CD4-positive, alpha-beta T cell treated with Interferon gamma for 1 hour (primary cell): Measurements from ENCODE around the gene ADARB1.
"Not testable (repeated sequence)": the region's sequence is repeated elsewhere in the genome, so short reads cannot be mapped to it uniquely, and the experiment has no call there.

ENCODE experiments used
- DNase-seq: peaks from one replicate; pipeline ENCODE4 v3.0.0-alpha.2; 2020

ADARB1 gene

GRCh38 chr21:45120975-45121374, 46.6 kb downstream of the ADARB1 start:
- no peak for DNase-seq

GRCh38 chr21:45122030-45122429, 47.6 kb downstream of the ADARB1 start:
- DNase-seq = no peak

- DNase-seq = no peak
Measured at GRCh38 chr21:45122432-45123132, 48.2 kb downstream of the ADARB1 start.

- no peak for DNase-seq
Measured at GRCh38 chr21:45123440-45123839, 49.1 kb downstream of the ADARB1 start.

- DNase-seq = no peak
Measured at GRCh38 chr21:45124596-45124995, 50.2 kb downstream of the ADARB1 start.

- no peak for DNase-seq
Measured at GRCh38 chr21:45125357-45125756, 51.0 kb downstream of the ADARB1 start.

GRCh38 chr21:45126204-45126626, 51.8 kb downstream of the ADARB1 start:
- DNase-seq = no peak

- no peak for DNase-seq
Measured at GRCh38 chr21:45126983-45127382, 52.6 kb downstream of the ADARB1 start.

GRCh38 chr21:45127937-45128336, 53.6 kb downstream of the ADARB1 start:
- DNase-seq = no peak

- DNase-seq = peak; percentile 82
Measured at GRCh38 chr21:45128613-45129188, 54.3 kb downstream of the ADARB1 start.

- no peak for DNase-seq
Measured at GRCh38 chr21:45129189-45129923, 55.0 kb downstream of the ADARB1 start.

- no peak for DNase-seq
Measured at GRCh38 chr21:45130324-45130774, 56.0 kb downstream of the ADARB1 start.

- DNase-seq = no peak
Measured at GRCh38 chr21:45131537-45131999, 57.2 kb downstream of the ADARB1 start.

GRCh38 chr21:45132841-45133573, 58.6 kb downstream of the ADARB1 start:
- DNase-seq = no peak

- DNase-seq = not testable (repeated sequence)
Measured at GRCh38 chr21:45133574-45134278, 59.3 kb downstream of the ADARB1 start.

GRCh38 chr21:45134279-45135076, 60.1 kb downstream of the ADARB1 start:
- DNase-seq = no peak

- DNase-seq = no peak
Measured at GRCh38 chr21:45135122-45135521, 60.7 kb downstream of the ADARB1 start.

- no peak for DNase-seq
Measured at GRCh38 chr21:45135868-45136267, 61.5 kb downstream of the ADARB1 start.

- DNase-seq = no peak
Measured at GRCh38 chr21:45136500-45136899, 62.1 kb downstream of the ADARB1 start.

GRCh38 chr21:45136927-45137611, 62.7 kb downstream of the ADARB1 start:
- DNase-seq = peak; percentile 51

GRCh38 chr21:45137612-45137937, 63.2 kb downstream of the ADARB1 start:
- DNase-seq = no peak
